Karpas-422 (cell line): Measurements from ENCODE around the gene RAMP1. TPM values are rescaled to one million over a fixed set of nuclear protein-coding genes. Genes with fewer than 3 reads are reported as not detected.

Experiments used
- DNase-seq: peaks from one replicate; pipeline ENCODE4 v3.0.0-alpha.2; 2015
- H2AFZ ChIP-seq: fragments of 200-600 bp; sonication (generic); 2 replicates; pipeline ENCODE4 v1.6.1; 2014; ENCODE audit warnings: antibody characterized with exemption, low read length, mixed read lengths
- H3K27ac ChIP-seq: fragments of 200-600 bp; sonication (generic); 2 replicates; pipeline ENCODE4 v1.5.1; 2014; ENCODE audit warnings: mild to moderate bottlenecking, low read length, moderate library complexity
- H3K27me3 ChIP-seq: fragments of 200-600 bp; sonication (generic); 2 replicates; pipeline ENCODE4 v1.6.1; 2014; ENCODE audit warnings: low read length, mixed read lengths
- H3K36me3 ChIP-seq: fragments of 200-600 bp; sonication (generic); 2 replicates; pipeline ENCODE4 v1.6.1; 2014; ENCODE audit warnings: low read length, mixed read lengths; ENCODE audit not compliant: insufficient read depth
- H3K4me1 ChIP-seq: fragments of 200-600 bp; sonication (generic); 2 replicates; pipeline ENCODE4 v1.6.1; 2014; ENCODE audit warnings: mild to moderate bottlenecking, low read length, mixed read lengths
- H3K4me2 ChIP-seq: fragments of 200-600 bp; sonication (generic); 2 replicates; pipeline ENCODE4 v1.6.1; 2014; ENCODE audit warnings: low read length, low read depth, mild to moderate bottlenecking; ENCODE audit not compliant: poor library complexity, severe bottlenecking
- H3K4me3 ChIP-seq: fragments of 200-600 bp; sonication (generic); 2 replicates; pipeline ENCODE4 v1.5.1; 2014; ENCODE audit warnings: mild to moderate bottlenecking, antibody characterized with exemption, low read length, mixed read lengths
- H3K79me2 ChIP-seq: fragments of 200-600 bp; sonication (generic); 2 replicates; pipeline ENCODE4 v1.6.1; 2014; ENCODE audit warnings: mild to moderate bottlenecking, low read length, mixed read lengths
- H3K9ac ChIP-seq: fragments of 200-600 bp; sonication (generic); 2 replicates; pipeline ENCODE4 v1.6.0; 2014; ENCODE audit warnings: low read length
- H3K9me2 ChIP-seq: fragments of 200-600 bp; sonication (generic), shearing (Covaris generic); replicated peaks from 2 replicates; pipeline ENCODE4 v1.6.0; 2014; ENCODE audit warnings: mild to moderate bottlenecking, low read length, moderate library complexity; ENCODE audit not compliant: insufficient read depth
- H3K9me3 ChIP-seq: fragments of 300-700, 200-600 bp; sonication (generic); 2 replicates; pipeline ENCODE4 v1.6.1; 2014; ENCODE audit warnings: low read length, mixed read lengths
- H4K20me1 ChIP-seq: fragments of 200-600 bp; sonication (generic); 2 replicates; pipeline ENCODE4 v1.6.1; 2014; ENCODE audit warnings: mild to moderate bottlenecking, antibody characterized with exemption, low read length, low read depth; ENCODE audit not compliant: insufficient read depth
- total RNA-seq: library from RNA; depleted of rRNA; stranded (reverse); fragments of >200 nt; shearing (Covaris generic); gene quantifications from 2 replicates; pipeline ENCODE4 v1.2.3, GENCODE V29; 2014; ENCODE audit warnings: low replicate concordance

RAMP1 gene
- total RNA-seq, 1 experiment from 2014 or later, result not detected

DNA sequence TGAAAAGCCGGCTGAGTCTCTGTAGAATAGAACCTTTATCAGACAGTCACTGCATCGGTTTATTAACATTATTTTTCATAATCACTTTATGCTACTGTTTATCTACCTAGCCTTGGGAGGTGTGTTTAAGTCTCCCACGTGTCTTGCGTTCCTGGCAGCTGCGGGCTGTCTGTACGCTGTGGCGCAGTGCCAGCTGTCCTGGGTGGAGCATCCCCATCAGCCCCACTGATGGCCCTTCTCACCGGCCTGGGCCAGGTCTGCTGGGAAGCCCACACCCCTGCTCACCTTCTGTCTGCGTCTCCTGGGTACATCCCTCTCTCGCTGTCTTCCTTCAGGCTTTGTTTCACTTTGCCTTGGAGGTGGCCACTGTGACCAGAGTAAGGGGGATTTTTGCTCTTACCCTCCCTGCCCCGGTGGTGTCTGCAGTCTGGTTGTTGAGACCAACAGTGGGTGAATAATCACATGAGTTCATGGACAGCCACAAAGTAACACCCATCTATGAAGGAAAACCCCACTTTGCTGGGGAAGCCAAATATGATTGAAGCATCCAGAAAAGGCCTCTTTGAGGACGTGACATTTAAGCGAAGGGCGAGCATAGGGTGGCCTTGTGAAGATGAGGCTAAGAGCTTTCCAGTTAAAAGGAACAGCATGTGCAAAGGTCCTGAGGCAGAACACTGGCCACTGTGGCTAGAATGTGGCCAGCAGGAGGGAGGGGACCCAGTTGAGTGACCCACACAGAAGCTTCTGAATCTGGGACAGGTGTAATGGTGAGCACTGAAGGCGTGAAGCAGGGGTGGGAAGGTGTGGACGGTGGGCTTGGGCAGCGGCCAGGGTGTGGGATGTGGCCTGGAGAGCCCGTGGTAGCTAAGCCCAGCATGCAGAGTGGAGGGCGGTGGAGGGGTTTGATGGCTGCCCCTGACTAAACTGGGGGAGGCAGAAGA, 41.7 kb downstream of the RAMP1 start:
- Histone ChIP-seq H4K20me1 (no peaks in the 10 kb centered on the region), H3K9me3 (no peaks in the 10 kb centered on the region), H3K27ac (no peak overlapping the region), H3K9me2 (no peaks in the 10 kb centered on the region), H3K36me3 (no peaks in the 10 kb centered on the region), H3K4me2 (no peak overlapping the region), H2AFZ (no peak overlapping the region), H3K27me3 (no peaks in the 10 kb centered on the region), H3K4me3 (no peak overlapping the region), H3K4me1 (no peaks in the 10 kb centered on the region; the same call in 1 of the 2 replicates), H3K79me2 (no peaks in the 10 kb centered on the region), H3K9ac (no peak overlapping the region)
- no peak for DNase-seq

DNA sequence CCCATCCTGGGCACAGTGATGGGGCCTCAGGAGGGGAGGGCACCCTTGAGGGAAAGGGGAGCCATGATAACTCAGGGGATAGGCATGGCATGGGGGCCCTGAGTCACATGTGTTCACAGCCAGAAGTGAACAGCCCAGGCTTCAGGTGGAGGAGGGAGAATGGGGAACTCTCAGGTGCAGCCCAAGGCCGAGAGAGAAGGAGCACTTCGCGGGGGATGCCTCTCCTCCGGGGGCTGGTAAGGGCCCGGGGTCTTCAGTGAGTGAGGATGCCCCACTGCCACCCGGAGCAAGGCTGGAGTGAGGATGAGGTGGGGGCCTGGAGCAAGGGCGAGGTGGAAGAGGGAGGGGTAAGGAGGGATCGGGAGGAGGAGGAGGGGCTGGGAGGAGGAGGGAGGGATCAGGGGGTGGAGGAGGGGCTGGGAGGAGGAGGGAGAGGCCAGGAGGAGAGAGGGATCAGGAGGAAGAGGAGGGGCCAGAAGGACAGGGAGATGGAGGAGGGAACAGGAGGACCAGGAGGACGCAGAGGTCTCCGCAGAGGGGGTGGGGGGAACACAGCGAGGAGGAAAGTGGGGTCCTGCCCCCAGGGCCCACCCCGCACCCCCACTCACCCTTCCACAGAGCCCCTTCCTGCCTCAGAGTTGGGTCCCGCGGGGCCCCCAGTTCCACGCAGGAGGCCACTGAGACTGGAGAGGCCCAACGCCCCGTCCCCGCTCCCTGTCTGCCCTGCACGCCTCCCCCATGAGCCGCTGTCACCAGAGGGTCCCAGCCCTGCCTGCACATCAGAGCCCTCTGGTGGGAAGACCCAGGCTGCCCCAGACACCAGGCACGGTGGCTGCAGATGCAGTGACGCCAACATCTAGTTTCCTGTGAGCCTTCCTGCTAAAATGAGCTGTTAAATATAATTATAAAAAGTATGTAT, 42.8 kb downstream of the RAMP1 start:
- H3K36me3 ChIP-seq, result no peaks in the 10 kb centered on the region
- H4K20me1 ChIP-seq, result no peaks in the 10 kb centered on the region
- no peak overlapping the region for H3K27ac ChIP-seq
- no peak overlapping the region for H3K9ac ChIP-seq
- H3K9me3 ChIP-seq, result no peaks in the 10 kb centered on the region
- H3K4me3 ChIP-seq, result no peak overlapping the region
- H3K9me2 ChIP-seq, result no peaks in the 10 kb centered on the region
- H3K27me3 ChIP-seq, result no peaks in the 10 kb centered on the region
- no peak overlapping the region for H2AFZ ChIP-seq
- no peak for DNase-seq
- H3K4me2 ChIP-seq, result no peak overlapping the region
- H3K79me2 ChIP-seq, result no peaks in the 10 kb centered on the region
- H3K4me1 ChIP-seq, result no peaks in the 10 kb centered on the region; the same call in 1 of the 2 replicates

DNA sequence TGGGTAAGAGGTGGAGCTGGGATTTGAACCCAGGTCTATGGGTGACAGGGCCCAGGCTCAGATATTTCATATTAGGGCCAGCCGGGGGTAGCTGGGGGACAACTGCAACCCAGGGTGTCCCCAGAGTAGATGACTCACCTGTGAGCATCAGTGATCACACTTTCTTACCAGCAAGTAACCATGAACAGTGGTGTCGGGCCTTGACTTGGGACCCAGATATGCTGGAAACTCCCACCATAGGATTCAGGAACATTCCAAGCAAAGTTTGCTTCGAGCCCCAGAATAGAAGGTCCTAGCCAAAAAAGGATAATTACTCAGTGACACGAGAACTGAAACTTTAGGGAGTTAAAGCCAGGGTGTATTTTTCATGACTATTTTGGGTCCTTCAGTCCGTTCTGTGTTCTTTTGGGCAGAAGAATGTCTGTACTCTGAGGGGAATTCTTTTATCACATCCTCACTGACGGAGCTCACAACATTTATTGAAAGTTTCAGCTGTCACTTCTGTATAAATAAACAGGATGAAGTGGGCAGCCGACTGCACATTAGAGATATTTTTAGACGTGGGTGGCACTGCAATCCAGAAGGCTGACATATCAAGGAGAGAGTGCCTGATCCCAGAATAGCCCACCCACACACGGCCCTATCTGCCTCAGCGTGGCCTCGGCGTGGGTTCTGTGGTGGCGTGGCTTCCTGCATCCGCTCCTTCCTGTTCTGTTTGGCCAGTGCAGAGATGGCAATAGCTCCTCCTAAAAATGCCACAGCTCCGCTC, 45.6 kb downstream of the RAMP1 start:
- no peak overlapping the region for H3K4me2 ChIP-seq
- DNase-seq, result no peak
- H3K27me3 ChIP-seq, result no peaks in the 10 kb centered on the region

DNA sequence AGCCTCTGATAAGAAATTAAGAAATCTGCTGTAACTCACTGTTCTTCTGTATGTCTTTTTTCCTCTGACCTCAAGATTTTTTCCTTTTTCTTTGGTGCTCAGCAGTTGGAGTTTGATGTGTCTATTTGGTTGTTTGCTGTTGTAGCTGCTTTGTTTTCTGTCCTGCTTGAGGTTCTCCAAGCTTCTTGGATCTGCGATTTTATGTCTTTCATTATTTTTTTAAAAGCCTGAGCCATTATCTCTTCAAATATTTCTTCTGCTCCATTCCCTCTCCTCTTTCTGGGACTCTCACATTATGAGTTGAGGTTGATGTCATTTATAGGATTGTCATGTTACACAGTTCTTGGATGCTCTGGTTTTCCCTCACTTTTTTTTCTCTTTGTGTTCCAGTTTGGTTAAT, 47.7 kb downstream of the RAMP1 start:
- Histone ChIP-seq H3K4me1 (no peaks in the 10 kb centered on the region), H3K27ac (no peak overlapping the region), H3K4me2 (no peak overlapping the region), H3K27me3 (0 out of 2 replicates have a peak, but pooled peaks cover 3% of the 10 kb centered on the region), H3K9ac (no peak overlapping the region), H3K9me2 (no peaks in the 10 kb centered on the region), H3K4me3 (no peak overlapping the region), H3K79me2 (no peaks in the 10 kb centered on the region), H3K36me3 (no peaks in the 10 kb centered on the region), H2AFZ (no peak overlapping the region), H3K9me3 (no peaks in the 10 kb centered on the region), H4K20me1 (no peaks in the 10 kb centered on the region)
- DNase-seq, result no peak

More for the DNA sequence above, 45.6 kb downstream of the RAMP1 start:
- Histone ChIP-seq H3K79me2 (no peaks in the 10 kb centered on the region), H3K9ac (no peak overlapping the region), H3K27ac (no peak overlapping the region), H2AFZ (no peak overlapping the region), H3K9me3 (no peaks in the 10 kb centered on the region), H4K20me1 (no peaks in the 10 kb centered on the region), H3K4me1 (no peaks in the 10 kb centered on the region), H3K4me3 (no peak overlapping the region), H3K9me2 (no peaks in the 10 kb centered on the region), H3K36me3 (no peaks in the 10 kb centered on the region)

DNA sequence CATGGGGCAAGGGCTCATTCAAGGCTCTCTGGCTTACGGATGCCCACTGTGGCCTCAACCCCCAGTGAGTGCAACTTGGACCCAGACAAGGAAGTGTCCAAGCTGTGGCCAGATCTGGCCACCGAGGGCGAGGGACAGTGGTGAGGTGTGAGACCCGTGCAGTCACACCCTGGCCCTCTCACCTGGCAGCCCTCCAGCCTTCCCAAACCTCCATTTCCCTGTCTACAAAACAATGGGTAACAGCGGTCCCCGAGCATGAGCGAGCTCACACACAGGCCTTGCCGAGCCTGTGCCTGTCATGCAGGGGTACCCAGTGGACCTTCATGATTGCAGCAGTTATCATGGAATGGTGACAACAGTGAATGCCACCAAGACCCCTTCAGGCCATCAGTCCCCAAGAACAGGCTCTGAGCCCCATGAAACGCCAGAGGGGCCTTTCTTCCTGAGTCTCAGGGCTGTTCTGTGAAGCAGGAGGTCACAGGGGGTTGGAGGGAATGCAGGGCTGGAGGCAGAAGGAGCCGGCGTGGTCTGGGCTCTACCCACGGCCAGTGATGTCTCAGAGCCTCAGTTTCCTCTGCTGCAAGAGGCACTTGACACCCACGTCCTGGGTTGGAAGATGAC, 49.8 kb downstream of the RAMP1 start:
- Histone ChIP-seq H3K27ac (no peak overlapping the region), H2AFZ (no peak overlapping the region), H3K4me3 (no peak overlapping the region), H3K9ac (no peak overlapping the region), H3K4me1 (no peaks in the 10 kb centered on the region), H3K79me2 (no peaks in the 10 kb centered on the region), H3K4me2 (no peak overlapping the region), H3K27me3 (0 out of 2 replicates have a peak, but pooled peaks cover 3% of the 10 kb centered on the region), H3K9me3 (no peaks in the 10 kb centered on the region), H4K20me1 (no peaks in the 10 kb centered on the region), H3K36me3 (no peaks in the 10 kb centered on the region), H3K9me2 (no peaks in the 10 kb centered on the region)
- no peak for DNase-seq

DNA sequence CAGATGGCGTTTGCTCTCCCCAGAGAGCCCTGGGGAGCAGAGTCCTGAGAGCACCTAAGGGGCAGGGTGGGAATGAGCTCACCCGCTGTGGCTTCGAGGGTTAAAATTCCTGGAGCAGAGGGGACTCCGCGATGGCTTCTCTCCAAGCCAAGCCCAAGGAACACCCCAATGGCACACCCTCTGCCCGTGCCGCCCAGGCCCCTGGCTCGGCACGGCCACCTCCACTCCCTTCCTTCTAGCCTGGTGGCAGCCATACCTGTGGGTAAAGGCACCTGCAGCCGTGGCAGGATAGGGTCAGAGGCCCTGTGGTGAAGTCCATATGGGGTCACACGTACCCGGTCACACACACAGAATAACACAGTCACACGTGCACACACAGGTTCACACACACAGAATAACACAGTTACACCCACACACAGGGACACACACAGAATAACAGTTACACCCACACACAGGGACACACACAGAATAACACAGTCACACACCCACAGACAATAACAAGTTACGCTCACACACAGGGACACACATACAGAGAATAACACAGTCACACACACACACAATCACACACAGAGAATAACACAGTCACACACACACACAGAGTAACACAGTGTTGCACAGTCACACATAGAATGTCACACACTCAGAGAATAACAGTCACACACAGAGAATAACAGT, 50.5 kb downstream of the RAMP1 start:
- Histone ChIP-seq H3K9me3 (no peaks in the 10 kb centered on the region), H3K27me3 (0 out of 2 replicates have a peak, but pooled peaks cover 3% of the 10 kb centered on the region), H3K4me2 (no peak overlapping the region), H3K27ac (no peak overlapping the region), H3K9ac (no peak overlapping the region), H2AFZ (no peak overlapping the region), H4K20me1 (no peaks in the 10 kb centered on the region), H3K9me2 (no peaks in the 10 kb centered on the region), H3K4me1 (no peaks in the 10 kb centered on the region), H3K79me2 (no peaks in the 10 kb centered on the region), H3K4me3 (no peak overlapping the region), H3K36me3 (no peaks in the 10 kb centered on the region)
- DNase-seq, result no peak

DNA sequence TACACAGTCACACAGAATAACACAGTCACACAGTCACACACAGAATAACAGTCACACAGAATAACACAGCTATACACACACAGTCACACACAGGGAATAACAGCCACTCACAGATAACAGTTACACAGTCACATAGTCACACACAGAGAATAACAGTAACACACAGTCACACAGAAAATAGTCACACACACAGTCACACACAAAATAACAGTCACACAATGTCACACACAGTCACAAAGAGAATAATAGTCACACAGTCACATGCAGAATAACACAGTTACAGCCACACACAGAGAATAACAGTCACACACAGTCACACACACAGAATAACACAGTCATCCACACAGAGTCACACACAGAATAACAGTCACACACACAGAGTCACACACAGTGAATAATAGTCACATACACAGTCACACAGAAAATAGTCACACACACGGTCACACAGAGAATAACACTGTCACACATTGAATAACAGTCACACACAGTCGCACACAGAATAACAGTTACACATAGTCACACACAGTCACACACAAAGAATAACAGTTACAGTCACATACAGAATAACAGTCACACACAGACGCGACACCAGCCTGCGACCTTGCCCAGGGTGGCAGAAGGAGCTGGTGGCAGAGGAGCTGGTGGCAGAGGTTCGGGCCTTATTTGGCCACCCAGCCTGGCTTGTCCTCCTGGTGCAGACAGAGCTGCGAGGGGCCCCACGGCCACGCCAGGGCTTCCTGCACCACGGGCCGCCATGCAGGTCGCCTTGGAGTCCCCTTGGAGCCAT, 51.3 kb downstream of the RAMP1 start:
- no peak overlapping the region for H3K4me2 ChIP-seq
- H3K9me3 ChIP-seq, result no peaks in the 10 kb centered on the region
- H3K4me3 ChIP-seq, result no peak overlapping the region
- DNase-seq, result no peak
- no peaks in the 10 kb centered on the region for H3K79me2 ChIP-seq
- H3K9ac ChIP-seq, result no peak overlapping the region
- H3K4me1 ChIP-seq, result no peaks in the 10 kb centered on the region
- H3K27ac ChIP-seq, result no peak overlapping the region
- H2AFZ ChIP-seq, result no peak overlapping the region
- 0 out of 2 replicates have a peak, but pooled peaks cover 3% of the 10 kb centered on the region for H3K27me3 ChIP-seq
- H3K9me2 ChIP-seq, result no peaks in the 10 kb centered on the region
- no peaks in the 10 kb centered on the region for H4K20me1 ChIP-seq
- no peaks in the 10 kb centered on the region for H3K36me3 ChIP-seq
